HG03432 (cell line): ENCODE data around the gene MPND.

Experiments
- ATAC-seq: cut with Tn5 transposase; IDR thresholded peaks from one replicate; pipeline ENCODE4 v1.9.1; 2021; ENCODE audit warnings: mild to moderate bottlenecking, moderate library complexity; ENCODE audit not compliant: unreplicated experiment

MPND gene

DNA sequence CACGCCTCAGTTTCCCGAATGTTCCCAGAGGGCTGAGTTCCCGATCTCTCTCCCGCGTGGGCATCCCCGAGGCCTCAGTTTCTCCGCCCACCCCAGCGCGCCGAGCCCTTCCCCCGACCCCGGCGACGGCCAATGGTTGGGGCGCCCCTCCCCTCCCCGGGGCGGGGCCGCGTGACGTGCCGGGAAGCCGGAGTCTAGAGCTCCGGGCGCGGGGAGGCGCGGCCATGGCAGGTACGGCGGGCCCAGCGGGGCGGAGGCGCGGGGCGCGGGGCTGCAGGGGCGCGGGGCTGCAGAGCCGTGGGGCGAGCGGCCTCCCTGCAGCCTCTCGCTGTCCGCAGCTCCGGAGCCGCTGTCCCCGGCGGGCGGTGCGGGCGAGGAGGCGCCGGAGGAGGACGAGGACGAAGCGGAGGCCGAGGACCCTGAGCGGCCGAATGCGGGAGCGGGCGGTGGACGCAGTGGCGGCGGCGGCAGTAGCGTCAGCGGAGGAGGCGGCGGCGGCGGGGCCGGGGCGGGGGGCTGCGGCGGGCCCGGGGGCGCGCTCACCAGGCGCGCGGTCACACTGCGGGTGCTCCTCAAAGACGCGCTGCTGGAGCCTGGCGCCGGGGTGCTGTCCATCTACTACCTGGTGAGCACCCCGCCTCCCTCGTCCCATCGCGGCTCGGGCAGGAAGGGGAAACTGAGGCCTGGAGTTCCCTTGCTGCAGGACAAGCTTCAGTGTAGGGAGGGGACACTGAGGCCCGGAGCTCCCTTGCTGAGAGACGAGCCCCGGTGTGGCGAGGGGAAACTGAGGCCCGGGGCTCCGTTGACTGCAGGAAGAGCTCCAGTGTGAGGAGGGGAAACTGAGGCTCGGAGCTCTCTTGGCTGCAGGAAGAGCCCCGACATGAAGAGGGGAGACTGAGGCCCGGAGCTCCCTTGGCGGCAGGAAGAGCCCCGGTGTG, at the start of gene MPND:
MPND (plus strand) TSS at position 193 of the 938 bp plus-strand sequence; CDS start at position 225, 32 bp downstream.
- ATAC-seq, result peak; percentile 62

- no peak for ATAC-seq
Observed at GRCh38 chr19:4294389-4294788, 49.0 kb upstream of the MPND start.

GRCh38 chr19:4295972-4296771, 47.2 kb upstream of the MPND start:
- no peak for ATAC-seq

- ATAC-seq, result no peak
Observed at GRCh38 chr19:4297901-4298809, 45.2 kb upstream of the MPND start.

DNA sequence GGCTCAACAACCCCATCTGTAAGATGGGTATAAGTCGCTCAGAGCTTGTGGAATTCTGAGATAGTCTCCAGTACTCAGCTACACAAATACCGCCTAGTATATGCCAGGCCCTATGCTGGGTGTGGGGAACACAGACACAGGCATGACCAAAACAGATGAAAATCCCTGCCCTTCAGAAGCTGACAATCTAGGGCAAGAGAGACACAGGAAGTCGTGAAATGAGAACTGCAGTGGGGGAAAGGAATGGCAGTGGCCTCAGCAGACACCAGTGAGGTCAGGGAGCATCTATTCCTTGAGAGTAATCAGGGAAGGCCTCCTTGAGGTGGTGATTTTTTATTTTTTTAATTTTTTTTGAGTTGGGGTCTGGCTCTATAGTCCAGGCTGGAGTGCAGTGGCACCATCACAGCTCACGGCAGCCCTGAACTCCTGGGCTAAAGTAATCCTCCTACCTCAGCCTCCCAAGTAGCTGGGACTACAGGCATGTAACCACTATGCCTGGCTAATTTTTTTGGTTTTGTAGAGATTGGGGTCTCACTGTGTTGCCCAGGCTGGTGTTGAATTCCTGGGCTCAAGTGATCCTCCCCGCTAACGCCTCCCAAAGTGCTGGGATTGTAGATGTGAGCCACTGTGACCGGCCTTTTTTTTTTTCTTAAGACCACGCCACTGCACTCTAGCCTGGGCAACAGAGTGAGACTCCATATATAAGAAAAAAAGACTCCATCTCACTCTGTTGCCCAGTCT, 44.4 kb upstream of the MPND start:
- ATAC-seq, result no peak

DNA sequence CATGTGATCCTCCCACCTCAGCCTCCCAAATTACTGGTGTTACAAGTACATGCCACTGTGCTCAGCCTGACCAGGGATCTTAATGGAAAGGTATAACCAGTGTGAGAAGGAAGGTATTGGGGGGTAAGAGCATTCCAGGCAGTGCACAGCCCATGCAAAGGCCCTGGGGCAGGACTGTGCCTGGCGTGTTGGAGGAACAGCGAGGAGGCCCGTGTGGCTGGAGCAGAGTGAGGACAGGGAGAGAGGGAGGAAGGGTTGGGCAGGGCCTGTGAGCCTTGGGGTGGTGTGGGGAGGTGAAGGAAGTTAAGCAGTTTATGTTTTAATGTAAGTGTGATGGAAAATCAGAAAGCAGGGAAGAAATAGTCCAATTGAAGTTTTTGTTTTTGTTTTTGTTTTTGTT, 42.8 kb upstream of the MPND start:
- ATAC-seq, result no peak

GRCh38 chr19:4301590-4302242, 41.6 kb upstream of the MPND start:
- no peak for ATAC-seq

DNA sequence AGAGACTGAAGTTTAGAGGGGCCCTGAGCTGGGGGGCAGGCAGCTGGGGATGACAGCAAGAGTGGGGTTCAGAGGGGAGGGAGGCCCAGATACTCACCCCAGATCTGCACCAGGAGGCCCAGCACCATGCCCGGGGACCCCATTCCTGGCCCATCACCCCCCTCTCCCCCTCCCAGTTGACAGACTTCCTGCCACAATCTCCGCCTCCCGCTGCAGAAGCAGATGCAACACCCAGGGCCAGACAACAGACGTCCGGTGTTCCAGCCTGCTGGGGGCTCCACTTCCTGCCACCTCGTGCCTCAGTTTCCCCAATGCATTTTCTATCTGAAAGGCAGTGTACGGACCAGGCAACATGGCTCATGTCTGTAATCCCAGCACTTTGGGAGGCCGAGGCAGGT, 41.1 kb upstream of the MPND start, which contains the start of gene TMIGD2:
TMIGD2 (minus strand) TSS at position 147 of the 398 bp plus-strand sequence; CDS start at position 143, 4 bp downstream.
- ATAC-seq, result no peak

DNA sequence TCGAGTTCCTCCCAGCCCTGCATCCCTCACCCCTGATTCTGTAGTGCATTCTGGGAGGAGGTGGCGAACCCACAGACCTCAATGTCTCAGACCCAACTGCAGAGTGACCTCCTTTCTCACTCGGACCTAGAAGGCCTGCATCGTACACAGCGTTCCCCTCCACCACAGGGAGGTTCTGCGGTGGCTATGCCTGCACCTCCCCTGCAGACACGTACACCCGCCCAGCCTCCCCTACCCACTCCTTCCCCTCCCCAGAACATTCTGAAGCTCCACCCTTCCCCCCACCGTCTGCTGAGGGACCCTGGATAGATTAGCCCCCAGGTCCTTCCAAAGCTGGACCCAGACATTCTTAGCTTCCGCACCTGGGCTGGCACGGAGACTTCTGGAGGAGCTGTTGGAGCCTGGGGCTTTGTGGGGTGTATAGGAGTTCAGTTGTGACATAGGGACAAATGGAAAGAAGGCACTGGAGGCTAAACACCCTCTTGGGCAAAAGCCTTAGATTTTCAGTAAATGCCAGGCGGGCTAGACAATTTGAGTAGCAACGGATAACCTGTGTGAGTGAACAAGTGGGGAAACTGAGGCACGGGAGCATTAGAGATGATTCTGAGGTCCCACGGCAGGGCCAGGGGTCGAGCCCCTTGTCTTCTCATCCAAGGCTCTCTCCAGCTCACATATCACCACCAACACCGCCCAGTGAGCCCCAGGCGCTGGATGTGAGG, 39.4 kb upstream of the MPND start:
- no peak for ATAC-seq

DNA sequence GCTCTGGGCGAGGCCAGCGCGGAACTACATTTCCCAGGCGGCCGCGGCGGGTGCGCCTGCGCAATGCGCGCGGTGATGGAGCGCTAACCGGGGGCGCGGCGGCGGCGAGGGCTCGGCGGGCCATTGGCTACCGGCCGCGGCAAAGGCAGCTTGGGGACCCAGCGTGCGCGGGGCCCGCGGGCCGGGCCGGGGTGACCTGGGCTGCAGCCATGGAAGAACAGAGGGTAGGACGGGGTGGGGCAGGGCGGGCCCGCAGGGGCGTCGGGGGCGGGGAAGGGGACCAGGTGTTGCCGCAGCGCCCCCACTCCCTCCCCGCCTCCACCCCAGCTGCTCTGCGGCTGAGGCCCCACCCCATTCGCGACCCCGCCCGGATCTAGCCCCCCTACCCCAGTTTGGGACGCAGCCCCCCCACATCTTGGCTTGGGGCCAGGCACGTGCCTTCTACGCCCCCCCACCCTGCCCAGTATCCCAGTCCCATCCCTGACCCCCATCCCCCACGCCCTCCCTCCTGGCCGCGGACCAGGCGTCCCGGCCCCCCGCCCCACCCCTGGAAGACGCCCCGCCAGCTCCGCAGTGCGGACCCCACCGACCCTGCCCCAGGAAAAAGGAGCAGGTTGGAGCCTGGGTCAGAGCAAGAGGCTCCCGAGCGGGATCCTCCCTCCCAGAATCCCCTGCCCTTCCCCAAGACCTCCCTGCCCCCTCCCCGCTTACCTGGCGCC, 38.7 kb upstream of the MPND start, which contains the start of gene FSD1:
FSD1 (plus strand) TSS at position 61 of the 719 bp plus-strand sequence; CDS start at position 210, 149 bp downstream.
- ATAC-seq, result no peak

DNA sequence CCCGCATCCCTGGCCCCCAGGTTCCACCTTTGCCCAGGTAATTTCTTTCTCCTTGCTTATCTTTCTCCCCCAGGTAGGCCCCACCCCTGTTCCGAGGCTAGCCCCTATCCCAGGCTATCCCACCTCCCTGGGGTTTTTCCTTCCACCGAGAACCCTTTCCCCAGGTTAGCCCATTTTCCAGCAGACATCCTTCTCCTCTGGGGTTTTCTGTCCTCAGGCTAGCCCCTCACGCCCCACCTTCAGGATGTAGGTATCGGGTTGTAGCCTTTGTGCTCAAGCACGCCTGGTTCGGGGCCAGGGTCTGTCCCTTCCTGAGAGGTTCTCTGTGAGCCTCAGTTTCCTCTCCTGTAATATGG, 38.1 kb upstream of the MPND start:
- no peak for ATAC-seq

GRCh38 chr19:4305659-4306058, 37.7 kb upstream of the MPND start:
- no peak for ATAC-seq

DNA sequence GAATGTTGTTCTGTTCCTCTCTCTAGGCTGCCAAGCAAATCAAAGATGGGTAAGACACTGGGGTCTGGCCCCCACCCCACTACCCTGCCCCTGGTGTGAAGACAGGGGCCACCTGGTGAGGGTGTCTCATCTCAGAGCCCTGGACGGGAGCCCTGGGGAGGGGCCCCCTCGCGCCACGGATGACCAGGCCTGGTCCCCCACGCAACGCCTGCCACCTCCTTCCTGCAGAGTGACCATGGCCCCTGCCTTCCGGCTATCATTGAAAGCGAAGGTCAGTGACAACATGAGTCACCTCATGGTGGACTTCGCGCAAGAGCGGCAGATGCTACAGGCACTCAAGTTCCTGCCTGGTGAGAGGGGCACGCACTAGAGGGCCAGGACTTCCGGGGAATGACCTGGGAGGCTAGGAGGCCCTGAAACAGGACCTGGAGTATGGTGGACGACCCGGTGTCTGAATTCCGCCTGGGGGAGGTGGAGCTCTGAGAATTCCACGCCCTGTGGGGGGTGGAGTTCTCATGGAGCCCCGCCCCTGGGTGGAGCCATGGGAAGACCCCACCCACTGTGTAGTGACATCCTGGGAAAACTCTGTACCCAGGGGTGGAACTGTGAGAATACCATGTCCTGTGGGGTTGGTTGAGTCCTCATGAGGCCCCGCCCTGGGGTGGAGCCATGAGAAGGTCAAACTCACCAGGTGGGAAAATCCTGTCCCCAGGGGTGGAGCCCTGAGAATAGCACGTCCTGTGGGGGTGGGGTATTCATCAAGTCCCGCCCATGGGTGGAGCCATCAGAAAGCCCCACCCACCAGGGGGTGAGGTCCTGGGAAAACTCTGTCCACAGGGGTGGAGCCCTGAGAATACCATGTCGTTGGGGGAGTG, 32.9 kb upstream of the MPND start:
- ATAC-seq, result no peak

- ATAC-seq, result no peak
Observed at GRCh38 chr19:4313847-4314490, 29.4 kb upstream of the MPND start.

GRCh38 chr19:4316956-4317355, 26.4 kb upstream of the MPND start:
- ATAC-seq, result no peak

DNA sequence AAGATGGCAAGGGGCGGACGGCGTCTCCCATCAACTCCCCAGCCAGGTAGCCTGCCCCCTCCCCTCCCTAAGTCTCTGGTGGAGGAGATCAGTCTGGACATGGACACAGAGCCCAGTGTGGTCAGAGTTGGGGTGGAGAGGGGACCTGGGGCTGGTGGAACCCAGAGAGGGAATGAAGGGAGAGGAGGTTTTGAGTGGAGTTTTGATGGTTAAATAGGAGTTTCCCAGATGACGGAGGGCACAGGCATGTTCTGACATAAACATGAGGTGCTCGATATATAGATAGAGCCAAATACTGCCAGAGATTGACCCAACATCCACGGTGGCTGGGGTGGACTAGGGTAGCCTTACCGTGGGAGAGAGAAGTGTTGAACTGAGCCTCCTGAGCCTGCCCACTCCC, 24.9 kb upstream of the MPND start:
- ATAC-seq, result no peak
